ENCODE data around the gene GDPGP1.

DNA sequence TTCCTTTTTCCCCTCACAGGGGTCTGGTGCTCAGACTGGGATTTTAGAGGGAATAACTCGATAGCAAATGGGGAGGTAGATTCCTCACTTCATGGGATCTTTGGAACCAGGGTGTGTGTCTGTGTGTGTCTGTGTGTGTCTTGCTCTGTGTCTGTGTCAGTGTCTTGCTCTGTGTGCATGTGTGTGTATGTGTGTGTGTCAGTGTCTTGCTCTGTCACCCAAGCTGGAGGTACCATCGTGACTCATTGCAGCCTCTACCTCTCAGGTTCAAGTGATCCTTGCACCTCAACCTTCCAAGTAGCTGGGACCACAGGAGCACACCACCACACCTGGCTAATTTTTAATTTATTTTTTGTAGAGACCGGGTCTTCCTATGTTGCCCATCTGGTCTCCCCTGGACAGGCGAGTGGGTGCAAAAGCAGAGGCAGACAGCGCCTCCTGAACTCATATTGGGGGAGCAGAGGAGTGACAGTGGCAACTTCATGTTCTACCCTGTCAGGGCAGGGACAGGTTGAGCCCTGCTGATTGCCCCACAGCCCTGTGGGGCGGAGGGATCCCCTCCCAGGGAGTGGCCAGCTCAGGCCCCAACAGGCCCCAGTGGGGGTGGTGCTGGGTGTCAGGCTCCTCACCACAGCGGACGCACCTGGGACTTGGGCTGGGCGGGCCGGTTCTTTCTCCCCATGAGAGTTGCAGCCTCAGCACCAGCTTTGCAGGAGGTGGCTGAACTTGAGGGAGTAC, 43.2 kb upstream of the GDPGP1 start:
- TF ChIP-seq, protein P1, sequence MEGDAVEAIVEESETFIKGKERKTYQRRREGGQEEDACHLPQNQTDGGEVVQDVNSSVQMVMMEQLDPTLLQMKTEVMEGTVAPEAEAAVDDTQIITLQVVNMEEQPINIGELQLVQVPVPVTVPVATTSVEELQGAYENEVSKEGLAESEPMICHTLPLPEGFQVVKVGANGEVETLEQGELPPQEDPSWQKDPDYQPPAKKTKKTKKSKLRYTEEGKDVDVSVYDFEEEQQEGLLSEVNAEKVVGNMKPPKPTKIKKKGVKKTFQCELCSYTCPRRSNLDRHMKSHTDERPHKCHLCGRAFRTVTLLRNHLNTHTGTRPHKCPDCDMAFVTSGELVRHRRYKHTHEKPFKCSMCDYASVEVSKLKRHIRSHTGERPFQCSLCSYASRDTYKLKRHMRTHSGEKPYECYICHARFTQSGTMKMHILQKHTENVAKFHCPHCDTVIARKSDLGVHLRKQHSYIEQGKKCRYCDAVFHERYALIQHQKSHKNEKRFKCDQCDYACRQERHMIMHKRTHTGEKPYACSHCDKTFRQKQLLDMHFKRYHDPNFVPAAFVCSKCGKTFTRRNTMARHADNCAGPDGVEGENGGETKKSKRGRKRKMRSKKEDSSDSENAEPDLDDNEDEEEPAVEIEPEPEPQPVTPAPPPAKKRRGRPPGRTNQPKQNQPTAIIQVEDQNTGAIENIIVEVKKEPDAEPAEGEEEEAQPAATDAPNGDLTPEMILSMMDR (IDR thresholded peaks at IDR 0.05), result no peak
- TF ChIP-seq EZH2 (IDR thresholded peaks at IDR 0.05; ENCODE audit: borderline replicate concordance, insufficient read depth, low read depth, low read length, poor library complexity, severe bottlenecking), result no peak
